ENCODE measurements around the gene CCSER2.
"Not testable (repeated sequence)": the region's sequence is repeated elsewhere in the genome, so short reads cannot be mapped to it uniquely, and the experiment has no call there.

DNA sequence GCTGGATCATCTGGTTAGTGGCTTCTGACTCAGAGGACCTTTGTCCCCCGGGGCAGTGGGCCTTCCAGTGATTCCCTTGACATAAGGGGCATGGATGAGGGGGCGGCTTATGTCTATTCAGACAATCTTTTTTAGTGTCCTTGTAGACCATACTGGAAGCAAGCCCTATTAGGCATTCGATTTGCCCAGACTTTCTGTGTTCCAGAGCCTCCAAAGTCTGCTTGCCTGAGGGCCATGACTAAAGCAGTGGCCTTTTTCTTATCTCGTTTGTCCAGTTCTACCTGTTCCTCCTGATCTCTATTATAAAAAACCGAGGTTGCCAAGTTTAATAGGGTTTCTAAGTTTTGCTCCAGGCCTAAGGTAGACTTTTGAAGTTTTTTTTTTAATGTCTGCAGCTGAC is 199.0 kb downstream of the CCSER2 start:
- TF ChIP-seq CTCF (optimal IDR thresholded peaks at IDR 0.05 in 1 of 3, IDR thresholded peaks at IDR 0.05 in 1 of 3, conservative IDR thresholded peaks at IDR 0.05 in 1 of 3; ENCODE audit: extremely low read depth in 1 of 3, insufficient read depth in 2 of 3, low read length in 3 of 3); EZH2 (IDR thresholded peaks at IDR 0.05; ENCODE audit: low read length): not testable (repeated sequence)
